Right lobe of liver (tissue), 4 donors: Measurements from ENCODE around the gene CPED1.

Source experiments
- CTCF ChIP-seq, 4 donors: fragments of 200-600 bp in 3 of 4; fragments of 450-650 bp in 1 of 4; IDR thresholded peaks; one replicate each; pipeline versions ENCODE4 v1.5.1 to v1.8.0; 2016 to 2022; ENCODE audit warnings: antibody characterized with exemption in 4 of 4, mild to moderate bottlenecking in 2 of 4
- POLR2A ChIP-seq: fragments of 450-650 bp; IDR thresholded peaks from one replicate; pipeline ENCODE4 v1.6.1; 2017; ENCODE audit warnings: antibody characterized with exemption, mild to moderate bottlenecking
- donor health status: DM: no; HTN: no; CAD: no.
- donor health status: DM: no; HTN: no; CAD: no.
- donor health status: DM: no; HTN: yes; CAD: no.

DNA sequence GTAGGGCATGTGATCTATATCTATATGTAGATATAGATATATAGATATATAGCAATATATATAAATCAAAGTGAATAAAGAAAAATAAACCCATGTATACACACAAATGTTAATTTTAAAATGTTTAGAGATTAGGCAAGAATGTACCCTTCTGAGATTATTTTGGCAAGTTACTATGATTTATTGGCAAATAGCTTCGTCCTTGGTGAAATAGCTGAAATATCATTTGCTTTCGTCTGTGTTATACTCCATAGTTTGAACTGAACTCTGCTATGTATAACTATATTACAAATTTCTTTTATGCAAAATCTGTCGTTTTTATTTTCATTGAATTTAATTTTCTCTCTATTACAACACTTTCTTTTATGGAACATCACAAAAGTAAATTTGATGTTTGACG is 57.5 kb downstream of the CPED1 start:
- TF ChIP-seq POLR2A = no peak
- TF ChIP-seq CTCF (IDR thresholded peaks at IDR 0.05) = no peak
